ENCODE data around the gene CATSPER3.

DNA sequence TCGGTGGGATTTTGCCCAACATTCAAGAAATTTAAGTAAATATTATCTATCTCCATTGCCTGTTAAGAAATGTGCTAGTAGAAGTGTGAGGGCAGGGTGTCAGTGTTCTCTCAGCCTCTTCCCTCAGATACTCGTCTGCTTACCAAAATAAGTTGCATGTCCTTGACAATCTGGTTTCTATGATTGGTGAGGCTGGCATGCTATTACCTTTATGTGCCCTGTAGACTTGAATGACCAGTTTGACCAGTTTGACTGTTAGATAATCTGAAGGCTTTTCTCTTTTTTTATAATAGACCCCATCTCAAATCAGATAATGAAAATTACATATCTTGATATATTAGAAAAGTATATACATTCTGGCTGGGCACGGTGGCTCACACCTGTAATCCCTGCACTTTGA is 348 bp downstream of the CATSPER3 start:
- TF ChIP-seq, protein P1, sequence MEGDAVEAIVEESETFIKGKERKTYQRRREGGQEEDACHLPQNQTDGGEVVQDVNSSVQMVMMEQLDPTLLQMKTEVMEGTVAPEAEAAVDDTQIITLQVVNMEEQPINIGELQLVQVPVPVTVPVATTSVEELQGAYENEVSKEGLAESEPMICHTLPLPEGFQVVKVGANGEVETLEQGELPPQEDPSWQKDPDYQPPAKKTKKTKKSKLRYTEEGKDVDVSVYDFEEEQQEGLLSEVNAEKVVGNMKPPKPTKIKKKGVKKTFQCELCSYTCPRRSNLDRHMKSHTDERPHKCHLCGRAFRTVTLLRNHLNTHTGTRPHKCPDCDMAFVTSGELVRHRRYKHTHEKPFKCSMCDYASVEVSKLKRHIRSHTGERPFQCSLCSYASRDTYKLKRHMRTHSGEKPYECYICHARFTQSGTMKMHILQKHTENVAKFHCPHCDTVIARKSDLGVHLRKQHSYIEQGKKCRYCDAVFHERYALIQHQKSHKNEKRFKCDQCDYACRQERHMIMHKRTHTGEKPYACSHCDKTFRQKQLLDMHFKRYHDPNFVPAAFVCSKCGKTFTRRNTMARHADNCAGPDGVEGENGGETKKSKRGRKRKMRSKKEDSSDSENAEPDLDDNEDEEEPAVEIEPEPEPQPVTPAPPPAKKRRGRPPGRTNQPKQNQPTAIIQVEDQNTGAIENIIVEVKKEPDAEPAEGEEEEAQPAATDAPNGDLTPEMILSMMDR (conservative IDR thresholded peaks at IDR 0.05; ENCODE audit: low read length), result no peak
- TF ChIP-seq EZH2phosphoT487 (IDR thresholded peaks at IDR 0.05; ENCODE audit: borderline replicate concordance), result no peak

All from Loucy (cell line).